ENCODE measurements around the gene CD84. TPM values are rescaled to one million over a fixed set of nuclear protein-coding genes. Genes with fewer than 3 reads are reported as not detected.
"Not testable (repeated sequence)": the region's sequence is repeated elsewhere in the genome, so short reads cannot be mapped to it uniquely, and the experiment has no call there.

Gene CD84
- total RNA-seq, 1 donor from 2014 or later, result not detected

DNA sequence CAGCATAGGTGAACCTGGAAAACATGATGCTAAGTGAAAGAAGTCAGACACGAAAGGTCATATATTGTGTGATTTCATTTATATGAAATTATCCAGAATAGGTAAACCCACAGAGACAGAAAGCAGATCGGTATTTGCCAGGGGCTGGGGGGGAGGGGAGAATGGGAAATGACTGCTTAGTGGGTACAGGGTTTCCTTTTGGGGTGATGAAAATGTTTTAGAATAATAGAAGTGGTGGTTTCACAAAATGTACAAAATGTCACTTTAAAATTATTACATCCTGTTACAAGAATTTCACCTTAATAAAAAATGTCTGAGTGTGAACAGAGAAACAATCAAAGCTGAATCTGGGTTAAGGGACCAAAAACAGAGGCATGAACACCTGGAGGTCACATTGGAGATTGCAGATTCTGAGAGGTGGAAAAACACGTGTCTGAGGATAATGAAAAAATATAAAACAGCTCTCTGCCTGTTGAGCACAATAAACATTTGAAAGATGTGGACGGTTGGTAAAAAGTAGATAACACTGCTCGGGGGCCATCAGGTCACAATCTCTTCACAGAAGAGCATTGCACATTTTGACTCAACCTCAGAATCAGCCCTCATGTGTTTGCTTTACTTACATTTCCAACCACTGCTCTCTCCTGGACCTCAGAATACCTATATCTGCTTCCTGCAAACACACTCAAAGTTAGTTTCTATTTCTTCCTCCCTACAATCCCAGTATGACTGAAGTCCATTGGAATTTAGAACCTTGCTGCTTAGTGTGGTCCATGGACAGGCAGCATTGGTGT lies 59.5 kb downstream of the CD84 start:
- TF ChIP-seq EZH2 (IDR thresholded peaks at IDR 0.05), result no peak
- TF ChIP-seq, protein P1, sequence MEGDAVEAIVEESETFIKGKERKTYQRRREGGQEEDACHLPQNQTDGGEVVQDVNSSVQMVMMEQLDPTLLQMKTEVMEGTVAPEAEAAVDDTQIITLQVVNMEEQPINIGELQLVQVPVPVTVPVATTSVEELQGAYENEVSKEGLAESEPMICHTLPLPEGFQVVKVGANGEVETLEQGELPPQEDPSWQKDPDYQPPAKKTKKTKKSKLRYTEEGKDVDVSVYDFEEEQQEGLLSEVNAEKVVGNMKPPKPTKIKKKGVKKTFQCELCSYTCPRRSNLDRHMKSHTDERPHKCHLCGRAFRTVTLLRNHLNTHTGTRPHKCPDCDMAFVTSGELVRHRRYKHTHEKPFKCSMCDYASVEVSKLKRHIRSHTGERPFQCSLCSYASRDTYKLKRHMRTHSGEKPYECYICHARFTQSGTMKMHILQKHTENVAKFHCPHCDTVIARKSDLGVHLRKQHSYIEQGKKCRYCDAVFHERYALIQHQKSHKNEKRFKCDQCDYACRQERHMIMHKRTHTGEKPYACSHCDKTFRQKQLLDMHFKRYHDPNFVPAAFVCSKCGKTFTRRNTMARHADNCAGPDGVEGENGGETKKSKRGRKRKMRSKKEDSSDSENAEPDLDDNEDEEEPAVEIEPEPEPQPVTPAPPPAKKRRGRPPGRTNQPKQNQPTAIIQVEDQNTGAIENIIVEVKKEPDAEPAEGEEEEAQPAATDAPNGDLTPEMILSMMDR (IDR thresholded peaks at IDR 0.05), result peak; percentile 20
- no peak overlapping the region for H3K27ac ChIP-seq
- H3K9me3 Mint-ChIP-seq, result peaks cover 6% of the 10 kb centered on the region
- H3K4me3 Mint-ChIP-seq, result no peak overlapping the region
- H3K4me1 Mint-ChIP-seq, result no peaks in the 10 kb centered on the region
- H3K9ac ChIP-seq, result no peak overlapping the region
- peak overlapping the region; percentile 37 for H2AFZ ChIP-seq (replicated peaks)
- no peaks in the 10 kb centered on the region for H3K4me1 ChIP-seq
- H3K27me3 ChIP-seq, result no peaks in the 10 kb centered on the region
- no peaks in the 10 kb centered on the region for H3K79me2 ChIP-seq (ENCODE audit: low read depth)
- no peaks in the 10 kb centered on the region for H3K36me3 Mint-ChIP-seq
- H3F3A ChIP-seq (ENCODE audit: low read depth), result no peaks in the 10 kb centered on the region
- no peak overlapping the region for H3K4me3 ChIP-seq
- no peak overlapping the region for H3K27ac Mint-ChIP-seq
- H3K4me2 ChIP-seq, result no peak overlapping the region
- no peaks in the 10 kb centered on the region for H3K36me3 ChIP-seq
- no peaks in the 10 kb centered on the region for H3K9me3 ChIP-seq (ENCODE audit: low read depth)
- H4K20me1 ChIP-seq (ENCODE audit: low read depth), result no peaks in the 10 kb centered on the region
- no peak for DNase-seq (ENCODE audit: low spot score)
- H3K27me3 Mint-ChIP-seq (ENCODE audit: insufficient read depth, low read depth), result peaks cover 2% of the 10 kb centered on the region

DNA sequence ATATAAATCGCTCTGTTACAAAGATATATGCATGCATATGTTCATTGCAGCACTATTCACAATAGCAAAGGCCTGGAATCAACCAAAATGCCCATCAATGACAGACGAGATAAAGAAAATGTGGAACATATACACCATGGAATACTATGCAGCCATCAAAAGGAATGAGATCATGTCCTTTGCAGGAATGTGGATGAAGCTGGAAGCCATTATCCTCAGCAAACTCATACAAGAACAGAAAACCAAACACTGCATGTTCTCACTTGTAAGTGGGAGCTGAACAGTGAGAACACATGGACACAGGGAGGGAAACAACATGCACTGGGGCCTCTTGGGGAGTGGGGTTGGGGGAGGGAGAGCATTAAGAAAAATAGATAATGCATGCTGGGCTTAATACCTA lies 61.8 kb downstream of the CD84 start:
- H3K4me3 Mint-ChIP-seq; H2AFZ ChIP-seq (replicated peaks); H3K4me3 ChIP-seq; H3K9me3 ChIP-seq (ENCODE audit: low read depth); H3K4me1 Mint-ChIP-seq; H4K20me1 ChIP-seq (ENCODE audit: low read depth); H3K27ac Mint-ChIP-seq; H3K4me2 ChIP-seq; H3K4me1 ChIP-seq; DNase-seq (ENCODE audit: low spot score); H3K79me2 ChIP-seq (ENCODE audit: low read depth); H3K9me3 Mint-ChIP-seq; H3F3A ChIP-seq (ENCODE audit: low read depth); H3K9ac ChIP-seq; H3K27ac ChIP-seq; H3K27me3 ChIP-seq; H3K36me3 Mint-ChIP-seq; H3K36me3 ChIP-seq; H3K27me3 Mint-ChIP-seq (ENCODE audit: insufficient read depth, low read depth): not testable (repeated sequence)

DNA sequence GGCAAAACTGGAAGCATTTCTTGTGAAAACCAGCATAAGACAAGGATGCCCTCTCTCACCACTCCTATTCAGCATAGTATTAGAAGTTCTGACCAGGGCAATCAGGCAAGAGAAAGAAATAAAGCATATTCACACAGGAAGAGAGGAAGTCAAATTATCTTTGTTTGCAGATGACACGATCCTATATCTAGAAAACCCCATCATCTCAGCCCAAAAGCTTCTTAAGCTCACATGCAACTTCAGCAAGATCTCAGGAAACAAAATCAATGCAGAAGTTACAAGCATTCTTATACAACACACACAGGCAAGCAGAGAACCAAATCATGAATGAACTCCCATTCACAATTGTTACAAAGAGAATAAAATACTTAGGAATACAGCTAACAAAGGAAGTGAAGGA lies 63.4 kb downstream of the CD84 start:
- not testable (repeated sequence) for H2AFZ ChIP-seq (replicated peaks); H3K36me3 ChIP-seq; H3K27ac ChIP-seq; H3K27me3 ChIP-seq; H3K9me3 Mint-ChIP-seq; H3K4me1 ChIP-seq; H3K4me3 Mint-ChIP-seq; H3K79me2 ChIP-seq (ENCODE audit: low read depth); H3K27ac Mint-ChIP-seq; H3K9me3 ChIP-seq (ENCODE audit: low read depth); H4K20me1 ChIP-seq (ENCODE audit: low read depth); H3K4me2 ChIP-seq; H3K4me1 Mint-ChIP-seq; H3K36me3 Mint-ChIP-seq; H3F3A ChIP-seq (ENCODE audit: low read depth); H3K4me3 ChIP-seq; DNase-seq (ENCODE audit: low spot score); H3K27me3 Mint-ChIP-seq (ENCODE audit: insufficient read depth, low read depth); H3K9ac ChIP-seq

DNA sequence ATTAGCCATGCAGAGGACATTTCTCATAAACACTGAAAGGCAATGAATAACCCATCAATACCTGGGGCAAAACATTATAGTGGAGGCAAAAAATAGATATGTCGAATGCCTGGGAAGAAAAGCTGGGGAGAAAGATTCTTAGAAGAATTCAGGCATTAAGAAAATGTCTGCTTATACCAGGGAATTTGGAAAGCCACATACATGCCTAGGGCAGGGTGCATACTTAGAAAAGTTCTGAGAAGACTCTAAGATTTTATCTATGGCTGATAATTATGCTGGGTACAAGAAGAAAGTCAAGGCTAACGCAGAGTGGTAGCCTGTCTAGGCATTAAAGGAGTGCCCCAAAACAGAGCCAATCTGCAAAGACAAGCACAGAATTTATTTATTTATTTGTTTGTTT lies 74.6 kb downstream of the CD84 start:
- no peaks in the 10 kb centered on the region for H4K20me1 ChIP-seq (ENCODE audit: low read depth)
- peaks cover 23% of the 10 kb centered on the region for H3K9me3 Mint-ChIP-seq
- no peak overlapping the region for H3K27ac Mint-ChIP-seq
- H3K4me1 ChIP-seq, result no peaks in the 10 kb centered on the region
- no peaks in the 10 kb centered on the region for H3K27me3 ChIP-seq
- H3F3A ChIP-seq (ENCODE audit: low read depth), result no peaks in the 10 kb centered on the region
- no peak overlapping the region for H2AFZ ChIP-seq (replicated peaks)
- H3K4me3 ChIP-seq, result no peak overlapping the region
- H3K9ac ChIP-seq, result no peak overlapping the region
- no peaks in the 10 kb centered on the region for H3K4me1 Mint-ChIP-seq
- peaks cover 9% of the 10 kb centered on the region for H3K9me3 ChIP-seq (ENCODE audit: low read depth)
- H3K79me2 ChIP-seq (ENCODE audit: low read depth), result no peaks in the 10 kb centered on the region
- H3K27me3 Mint-ChIP-seq (ENCODE audit: insufficient read depth, low read depth), result no peaks in the 10 kb centered on the region
- TF ChIP-seq EZH2phosphoT487 (IDR thresholded peaks at IDR 0.05), result no peak
- TF ChIP-seq, protein P1 (IDR thresholded peaks at IDR 0.05), result no peak
- no peak for TF ChIP-seq EZH2 (IDR thresholded peaks at IDR 0.05)
- no peak overlapping the region for H3K27ac ChIP-seq
- H3K36me3 Mint-ChIP-seq, result no peaks in the 10 kb centered on the region
- no peak overlapping the region for H3K4me2 ChIP-seq
- H3K36me3 ChIP-seq, result peaks cover 3% of the 10 kb centered on the region
- no peak overlapping the region for H3K4me3 Mint-ChIP-seq
- no peak for DNase-seq (ENCODE audit: low spot score)

Data from neural progenitor cell (in vitro differentiated cells).